Measurements from ENCODE around the gene PHF23. TPM values are rescaled to one million over a fixed set of nuclear protein-coding genes. Genes with fewer than 3 reads are reported as not detected.

PHF23 gene
- total and polyA plus RNA-seq, 9 of the 15 experiments (the other 6 are each of a cell fraction or from before 2014, with no cell fraction given) = 7.4 to 87.5 (median 33.7) TPM

DNA sequence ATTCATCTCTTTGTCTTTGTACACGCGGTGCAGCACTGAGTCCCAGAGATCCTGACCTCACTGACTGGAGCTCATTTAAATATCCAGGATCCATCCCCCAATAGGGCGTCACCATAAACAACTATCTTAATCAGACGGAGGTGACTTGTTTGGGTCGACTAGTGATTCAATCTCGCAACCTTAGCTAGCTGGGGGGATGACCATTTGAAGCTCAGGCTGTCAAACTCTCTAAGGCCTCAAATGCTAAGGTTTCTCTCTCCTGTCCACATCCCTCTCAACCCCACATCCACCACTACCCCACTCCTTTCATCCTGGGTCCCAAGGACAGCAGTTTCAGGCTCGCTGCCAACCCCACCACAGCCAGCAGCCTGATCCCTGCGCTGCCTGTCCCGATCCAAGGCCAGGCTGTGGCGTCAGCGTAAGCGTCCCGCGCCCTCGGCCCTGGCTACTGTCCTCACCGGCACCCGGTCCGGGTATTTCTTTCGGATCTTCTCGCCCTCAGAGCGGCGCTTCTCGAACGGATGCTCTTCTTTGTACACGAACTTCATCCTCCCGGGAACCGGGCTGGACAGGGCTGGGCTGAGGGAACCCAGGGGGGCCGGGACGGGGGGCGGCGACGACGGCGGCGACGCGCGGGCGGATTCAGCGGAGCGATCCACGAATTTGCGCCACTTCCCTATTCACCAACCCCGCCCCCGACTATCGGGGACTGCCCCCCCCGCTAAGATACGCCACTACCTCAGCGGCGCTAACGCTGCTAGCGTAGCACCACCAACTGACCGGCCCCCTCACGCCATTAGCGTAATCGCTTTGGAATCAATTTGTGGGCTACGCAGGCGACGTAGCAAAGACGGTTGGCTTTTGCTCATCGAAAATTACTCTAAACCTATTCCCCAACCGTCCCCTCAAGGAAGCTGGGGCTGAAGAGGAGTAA, 2.8 kb upstream of the PHF23 start, which contains the start of gene GABARAP (continued):
- TF ChIP-seq, protein P1, sequence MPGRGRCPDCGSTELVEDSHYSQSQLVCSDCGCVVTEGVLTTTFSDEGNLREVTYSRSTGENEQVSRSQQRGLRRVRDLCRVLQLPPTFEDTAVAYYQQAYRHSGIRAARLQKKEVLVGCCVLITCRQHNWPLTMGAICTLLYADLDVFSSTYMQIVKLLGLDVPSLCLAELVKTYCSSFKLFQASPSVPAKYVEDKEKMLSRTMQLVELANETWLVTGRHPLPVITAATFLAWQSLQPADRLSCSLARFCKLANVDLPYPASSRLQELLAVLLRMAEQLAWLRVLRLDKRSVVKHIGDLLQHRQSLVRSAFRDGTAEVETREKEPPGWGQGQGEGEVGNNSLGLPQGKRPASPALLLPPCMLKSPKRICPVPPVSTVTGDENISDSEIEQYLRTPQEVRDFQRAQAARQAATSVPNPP (IDR thresholded peaks at IDR 0.05; ENCODE audit: borderline replicate concordance, insufficient read depth, insufficient read length) = no peak
- TF ChIP-seq, protein P2, sequence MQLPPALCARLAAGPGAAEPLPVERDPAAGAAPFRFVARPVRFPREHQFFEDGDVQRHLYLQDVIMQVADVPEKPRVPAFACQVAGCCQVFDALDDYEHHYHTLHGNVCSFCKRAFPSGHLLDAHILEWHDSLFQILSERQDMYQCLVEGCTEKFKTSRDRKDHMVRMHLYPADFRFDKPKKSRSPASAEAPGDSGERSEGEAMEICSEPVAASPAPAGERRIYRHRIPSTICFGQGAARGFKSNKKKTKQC (CRISPR knock-in tag; IDR thresholded peaks at IDR 0.05) = peak; percentile 70; the same call in 1 of the 2 replicates
- TF ChIP-seq ILF3 (IDR thresholded peaks at IDR 0.05; ENCODE audit: borderline replicate concordance) (no peak), HSF4 (CRISPR knock-in tag; IDR thresholded peaks at IDR 0.05; ENCODE audit: borderline replicate concordance) (no peak), ZNF232 (CRISPR knock-in tag; IDR thresholded peaks at IDR 0.05) (no peak), HDAC6 (IDR thresholded peaks at IDR 0.05; ENCODE audit: low read depth, low read length) (no peak), CHCHD3 (CRISPR knock-in tag; IDR thresholded peaks at IDR 0.05) (no peak), CCAR2 (IDR thresholded peaks at IDR 0.05; ENCODE audit: low read depth, low read length) (no peak), GTF2E2 (tag; IDR thresholded peaks at IDR 0.05) (no peak), KLF16 (IDR thresholded peaks at IDR 0.05) (no peak), SFPQ (IDR thresholded peaks at IDR 0.05; ENCODE audit: low read depth, low read length) (peak; percentile 81), PHB2 (IDR thresholded peaks at IDR 0.05; ENCODE audit: low read depth) (no peak), PCBP1 (IDR thresholded peaks at IDR 0.05; ENCODE audit: low read depth, low read length, poor library complexity, severe bottlenecking) (peak; percentile 66), SIN3A (IDR thresholded peaks at IDR 0.05; ENCODE audit: borderline replicate concordance in 2 of 2, control insufficient read depth in 1 of 2, low read depth in 2 of 2, low read length in 2 of 2) (peak in 1 of 2 experiments; percentile 61; a peak in 1 of 4 replicates), CXXC5 (CRISPR knock-in tag; IDR thresholded peaks at IDR 0.05) (peak; percentile 49), RBM39 (optimal IDR thresholded peaks at IDR 0.05; ENCODE audit: low read depth, low read length) (no peak), ZNF778 (CRISPR knock-in tag; IDR thresholded peaks at IDR 0.05) (no peak), ZFX (CRISPR knock-in tag; IDR thresholded peaks at IDR 0.05) (peak; percentile 64), XRCC5 (IDR thresholded peaks at IDR 0.05; ENCODE audit: low read depth, low read length) (no peak)
- TF ChIP-seq, protein P3, sequence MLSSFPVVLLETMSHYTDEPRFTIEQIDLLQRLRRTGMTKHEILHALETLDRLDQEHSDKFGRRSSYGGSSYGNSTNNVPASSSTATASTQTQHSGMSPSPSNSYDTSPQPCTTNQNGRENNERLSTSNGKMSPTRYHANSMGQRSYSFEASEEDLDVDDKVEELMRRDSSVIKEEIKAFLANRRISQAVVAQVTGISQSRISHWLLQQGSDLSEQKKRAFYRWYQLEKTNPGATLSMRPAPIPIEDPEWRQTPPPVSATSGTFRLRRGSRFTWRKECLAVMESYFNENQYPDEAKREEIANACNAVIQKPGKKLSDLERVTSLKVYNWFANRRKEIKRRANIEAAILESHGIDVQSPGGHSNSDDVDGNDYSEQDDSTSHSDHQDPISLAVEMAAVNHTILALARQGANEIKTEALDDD (IDR thresholded peaks at IDR 0.05) = peak; percentile 94
- TF ChIP-seq, protein P4, sequence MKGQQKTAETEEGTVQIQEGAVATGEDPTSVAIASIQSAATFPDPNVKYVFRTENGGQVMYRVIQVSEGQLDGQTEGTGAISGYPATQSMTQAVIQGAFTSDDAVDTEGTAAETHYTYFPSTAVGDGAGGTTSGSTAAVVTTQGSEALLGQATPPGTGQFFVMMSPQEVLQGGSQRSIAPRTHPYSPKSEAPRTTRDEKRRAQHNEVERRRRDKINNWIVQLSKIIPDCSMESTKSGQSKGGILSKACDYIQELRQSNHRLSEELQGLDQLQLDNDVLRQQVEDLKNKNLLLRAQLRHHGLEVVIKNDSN (CRISPR knock-in tag; IDR thresholded peaks at IDR 0.05) = no peak

Data from K562 (cell line).